ENCODE data around the gene PLEKHA6. TPM values are rescaled to one million over a fixed set of nuclear protein-coding genes. Genes with fewer than 3 reads are reported as not detected.
A peak's percentile ranks its signal among the peaks of the same experiment; 100 is the strongest.

PLEKHA6 gene
- polyA plus RNA-seq, 1 donor from 2014 or later: 22.6 TPM

GRCh38 chr1:204360314-204360713, 585 bp upstream of the PLEKHA6 start:
- Histone ChIP-seq H3K36me3 (ENCODE audit: insufficient read depth, low read length) (no peaks in the 10 kb centered on the region), H3K9me2 (ENCODE audit: insufficient read depth, low read length) (no peaks in the 10 kb centered on the region), H3K4me3 (ENCODE audit: low read length) (peak overlapping the region; percentile 83), H3K4me2 (ENCODE audit: low read length) (peak overlapping the region; percentile 88), H2AFZ (ENCODE audit: low read depth, low read length) (no peak overlapping the region), H3K27me3 (ENCODE audit: insufficient read depth, low read depth, low read length) (peaks cover 11% of the 10 kb centered on the region), H3F3A (ENCODE audit: insufficient read depth, low read length, poor library complexity, severe bottlenecking) (peaks cover 4% of the 10 kb centered on the region), H4K20me1 (ENCODE audit: insufficient read depth) (no peaks in the 10 kb centered on the region), H3K9me3 (ENCODE audit: low read length) (no peaks in the 10 kb centered on the region), H3K9ac (ENCODE audit: low read length) (peak overlapping the region; percentile 95), H3K79me2 (replicated peaks; ENCODE audit: insufficient read depth, low read length) (peaks cover 29% of the 10 kb centered on the region), H3K27ac (ENCODE audit: low read length) (peak overlapping the region; percentile 99)
- TF ChIP-seq, protein P1, sequence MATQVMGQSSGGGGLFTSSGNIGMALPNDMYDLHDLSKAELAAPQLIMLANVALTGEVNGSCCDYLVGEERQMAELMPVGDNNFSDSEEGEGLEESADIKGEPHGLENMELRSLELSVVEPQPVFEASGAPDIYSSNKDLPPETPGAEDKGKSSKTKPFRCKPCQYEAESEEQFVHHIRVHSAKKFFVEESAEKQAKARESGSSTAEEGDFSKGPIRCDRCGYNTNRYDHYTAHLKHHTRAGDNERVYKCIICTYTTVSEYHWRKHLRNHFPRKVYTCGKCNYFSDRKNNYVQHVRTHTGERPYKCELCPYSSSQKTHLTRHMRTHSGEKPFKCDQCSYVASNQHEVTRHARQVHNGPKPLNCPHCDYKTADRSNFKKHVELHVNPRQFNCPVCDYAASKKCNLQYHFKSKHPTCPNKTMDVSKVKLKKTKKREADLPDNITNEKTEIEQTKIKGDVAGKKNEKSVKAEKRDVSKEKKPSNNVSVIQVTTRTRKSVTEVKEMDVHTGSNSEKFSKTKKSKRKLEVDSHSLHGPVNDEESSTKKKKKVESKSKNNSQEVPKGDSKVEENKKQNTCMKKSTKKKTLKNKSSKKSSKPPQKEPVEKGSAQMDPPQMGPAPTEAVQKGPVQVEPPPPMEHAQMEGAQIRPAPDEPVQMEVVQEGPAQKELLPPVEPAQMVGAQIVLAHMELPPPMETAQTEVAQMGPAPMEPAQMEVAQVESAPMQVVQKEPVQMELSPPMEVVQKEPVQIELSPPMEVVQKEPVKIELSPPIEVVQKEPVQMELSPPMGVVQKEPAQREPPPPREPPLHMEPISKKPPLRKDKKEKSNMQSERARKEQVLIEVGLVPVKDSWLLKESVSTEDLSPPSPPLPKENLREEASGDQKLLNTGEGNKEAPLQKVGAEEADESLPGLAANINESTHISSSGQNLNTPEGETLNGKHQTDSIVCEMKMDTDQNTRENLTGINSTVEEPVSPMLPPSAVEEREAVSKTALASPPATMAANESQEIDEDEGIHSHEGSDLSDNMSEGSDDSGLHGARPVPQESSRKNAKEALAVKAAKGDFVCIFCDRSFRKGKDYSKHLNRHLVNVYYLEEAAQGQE (IDR thresholded peaks at IDR 0.05; ENCODE audit: borderline replicate concordance): no peak
- TF ChIP-seq SMC3 (conservative IDR thresholded peaks at IDR 0.05; ENCODE audit: poor library complexity) (no peak), MXI1 (conservative IDR thresholded peaks at IDR 0.05; ENCODE audit: poor library complexity, severe bottlenecking) (no peak), EP300 (conservative IDR thresholded peaks at IDR 0.05; ENCODE audit: poor library complexity, severe bottlenecking) (no peak), POLR2AphosphoS5 (IDR thresholded peaks at IDR 0.05) (no peak), TAF1 (IDR thresholded peaks at IDR 0.05; ENCODE audit: low read depth) (no peak), CTCF (IDR thresholded peaks at IDR 0.05; ENCODE audit: poor library complexity, severe bottlenecking) (no peak), EZH2 (IDR thresholded peaks at IDR 0.05; ENCODE audit: borderline replicate concordance, insufficient read depth, low read length, poor library complexity, severe bottlenecking) (no peak), RAD21 (conservative IDR thresholded peaks at IDR 0.05) (no peak)

DNA sequence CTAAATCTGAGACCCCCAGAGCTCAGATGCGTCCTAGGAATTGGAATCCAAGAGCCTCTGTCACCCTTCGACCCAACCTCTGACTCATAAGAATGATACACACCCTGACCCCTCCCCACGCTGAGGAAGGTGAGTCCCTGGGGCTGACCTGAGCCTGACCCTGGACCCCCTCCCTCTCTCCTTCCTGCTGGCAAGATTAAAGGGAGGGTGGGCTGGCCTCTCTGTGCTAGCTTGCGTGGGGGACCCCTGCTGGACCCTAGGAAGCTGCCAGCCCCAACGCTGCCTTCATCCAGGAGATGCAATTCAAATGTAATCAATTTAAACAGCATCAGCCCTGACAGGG, 627 bp downstream of the PLEKHA6 start:
- Histone ChIP-seq H4K20me1 (ENCODE audit: insufficient read depth) (no peaks in the 10 kb centered on the region), H3K27ac (ENCODE audit: low read length) (peak overlapping the region; percentile 99), H2AFZ (ENCODE audit: low read depth, low read length) (peak overlapping the region; percentile 35), H3K9ac (ENCODE audit: low read length) (peak overlapping the region; percentile 95), H3F3A (ENCODE audit: insufficient read depth, low read length, poor library complexity, severe bottlenecking) (peaks cover 4% of the 10 kb centered on the region), H3K27me3 (ENCODE audit: insufficient read depth, low read depth, low read length) (peaks cover under 1% of the 10 kb centered on the region), H3K79me2 (replicated peaks; ENCODE audit: insufficient read depth, low read length) (peaks cover 41% of the 10 kb centered on the region), H3K4me3 (ENCODE audit: low read length) (peak overlapping the region; percentile 83), H3K9me2 (ENCODE audit: insufficient read depth, low read length) (no peaks in the 10 kb centered on the region), H3K4me2 (ENCODE audit: low read length) (peak overlapping the region; percentile 88), H3K9me3 (ENCODE audit: low read length) (no peaks in the 10 kb centered on the region), H3K36me3 (ENCODE audit: insufficient read depth, low read length) (no peaks in the 10 kb centered on the region)
- TF ChIP-seq TAF1 (IDR thresholded peaks at IDR 0.05; ENCODE audit: low read depth) (peak; percentile 51), CTCF (IDR thresholded peaks at IDR 0.05; ENCODE audit: poor library complexity, severe bottlenecking) (no peak), MXI1 (conservative IDR thresholded peaks at IDR 0.05; ENCODE audit: poor library complexity, severe bottlenecking) (no peak), RAD21 (conservative IDR thresholded peaks at IDR 0.05) (peak; percentile 38), SMC3 (conservative IDR thresholded peaks at IDR 0.05; ENCODE audit: poor library complexity) (peak; percentile 39)

Data from neural cell (in vitro differentiated cells).